G401 (cell line): ENCODE results near the gene MIPOL1. TPM values are rescaled to one million over a fixed set of nuclear protein-coding genes. Genes with fewer than 3 reads are reported as not detected.
"Not testable (repeated sequence)": the region's sequence is repeated elsewhere in the genome, so short reads cannot be mapped to it uniquely, and the experiment has no call there.

ENCODE experiments used
- DNase-seq: peaks from one replicate; pipeline ENCODE4 v3.0.0-alpha.2; 2015; ENCODE audit warnings: low spot score
- in situ Hi-C: cut with HindIII; loops from 2 replicates; pipeline ENCODE4 v1.10.0; 2016; ENCODE audit warnings: low sequenced_read_pairs, mixed read lengths
- total RNA-seq: library from RNA; depleted of rRNA; stranded (reverse); fragments of >200 nt; shearing (Covaris generic); gene quantifications from 2 replicates; pipeline ENCODE4 v1.2.3, GENCODE V29; 2014; rRNA removed

MIPOL1 gene, protein sequence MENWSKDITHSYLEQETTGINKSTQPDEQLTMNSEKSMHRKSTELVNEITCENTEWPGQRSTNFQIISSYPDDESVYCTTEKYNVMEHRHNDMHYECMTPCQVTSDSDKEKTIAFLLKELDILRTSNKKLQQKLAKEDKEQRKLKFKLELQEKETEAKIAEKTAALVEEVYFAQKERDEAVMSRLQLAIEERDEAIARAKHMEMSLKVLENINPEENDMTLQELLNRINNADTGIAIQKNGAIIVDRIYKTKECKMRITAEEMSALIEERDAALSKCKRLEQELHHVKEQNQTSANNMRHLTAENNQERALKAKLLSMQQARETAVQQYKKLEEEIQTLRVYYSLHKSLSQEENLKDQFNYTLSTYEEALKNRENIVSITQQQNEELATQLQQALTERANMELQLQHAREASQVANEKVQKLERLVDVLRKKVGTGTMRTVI
- total RNA-seq, result 8.4 and 13.2 TPM in 2 replicates

DNA sequence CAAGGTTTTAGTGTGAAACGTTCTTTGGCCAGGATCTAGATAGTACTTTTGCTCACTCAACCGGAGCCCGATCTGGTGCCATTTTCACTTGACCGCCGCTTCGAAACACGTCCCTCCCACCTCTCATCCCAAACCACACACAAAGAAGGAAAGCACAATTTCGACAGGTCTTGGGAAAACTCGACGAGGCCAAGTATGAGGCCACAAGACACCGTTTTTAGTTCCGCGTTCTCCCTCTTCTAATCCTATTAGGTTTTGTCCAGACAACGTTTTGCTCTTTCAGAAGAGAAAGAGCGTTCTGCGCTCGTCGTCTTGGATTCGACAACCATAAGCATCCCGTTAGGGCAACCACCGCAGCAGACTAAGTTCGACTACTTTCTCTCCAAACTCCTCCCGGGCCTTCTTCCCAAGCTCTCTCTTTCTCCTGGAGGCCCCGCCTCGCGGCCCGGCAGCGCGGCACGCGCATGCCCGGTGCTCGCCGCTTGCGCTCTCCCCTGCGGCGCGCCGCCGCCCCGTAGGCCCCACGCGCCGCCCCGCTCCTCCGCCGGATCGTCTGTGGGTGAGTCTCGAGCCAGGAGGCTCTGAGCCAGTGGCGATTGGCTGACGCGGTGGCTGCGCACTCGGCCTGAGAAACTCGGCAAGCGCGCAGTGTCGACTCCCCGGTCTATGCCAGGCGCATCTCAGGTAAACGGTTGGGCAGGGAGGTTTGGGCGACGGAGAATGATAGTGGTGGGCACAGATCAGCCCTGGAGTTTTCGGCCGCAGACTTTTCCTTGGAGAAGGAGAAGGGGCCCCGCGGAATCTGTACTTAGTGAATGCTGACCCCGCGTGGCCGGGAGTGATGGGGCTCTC lies at the start of gene MIPOL1:
TSS of gene MIPOL1 (plus strand) at position 517 of the 852 bp plus-strand sequence. CDS start 49,952 bp downstream, outside the sequence.
- in situ Hi-C loops, result no loop called here
- DNase-seq, result peak; percentile 53

DNA sequence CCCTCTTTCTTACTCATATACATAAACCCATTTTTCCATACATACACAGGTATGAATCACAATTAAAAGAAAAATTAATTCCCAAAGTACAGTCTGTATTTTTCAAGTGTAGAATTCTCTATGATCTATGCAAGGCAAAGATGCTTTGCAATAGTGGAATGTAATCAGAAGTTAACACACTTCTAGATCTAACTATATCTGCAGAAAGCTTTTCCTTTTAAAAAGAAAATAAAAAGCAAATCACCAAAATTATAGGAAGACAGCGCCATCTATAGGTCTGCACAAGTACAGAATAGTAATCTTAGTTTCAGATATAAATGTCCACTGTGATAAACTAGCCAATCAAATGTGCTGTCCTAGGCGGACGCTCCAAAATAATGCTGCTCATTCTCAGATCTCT lies 47.3 kb upstream of the MIPOL1 start:
- in situ Hi-C loops, result no loop called here

DNA sequence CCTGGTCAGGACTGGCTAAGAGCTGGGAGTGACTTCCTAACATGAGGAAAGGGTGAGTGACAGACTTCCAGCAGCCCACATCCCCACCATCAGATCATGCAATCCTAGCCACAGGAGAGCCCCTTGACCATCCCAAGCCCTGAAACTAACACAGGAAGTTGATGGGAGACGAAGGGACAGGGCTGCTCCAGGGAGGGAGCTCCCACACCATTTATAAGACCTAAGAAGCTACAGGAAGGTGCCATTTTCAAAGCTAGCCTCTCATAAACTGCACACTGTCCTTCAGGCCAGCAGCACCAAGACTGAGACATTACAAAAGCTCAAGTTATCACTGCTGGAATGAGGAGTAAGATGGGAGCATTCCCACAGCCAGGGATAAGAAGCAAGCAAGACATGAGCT lies 44.7 kb upstream of the MIPOL1 start:
- DNase-seq, result no peak
- in situ Hi-C loops, result no loop called here

More for the DNA sequence above, 47.3 kb upstream of the MIPOL1 start:
- peak; percentile 6 for DNase-seq

DNA sequence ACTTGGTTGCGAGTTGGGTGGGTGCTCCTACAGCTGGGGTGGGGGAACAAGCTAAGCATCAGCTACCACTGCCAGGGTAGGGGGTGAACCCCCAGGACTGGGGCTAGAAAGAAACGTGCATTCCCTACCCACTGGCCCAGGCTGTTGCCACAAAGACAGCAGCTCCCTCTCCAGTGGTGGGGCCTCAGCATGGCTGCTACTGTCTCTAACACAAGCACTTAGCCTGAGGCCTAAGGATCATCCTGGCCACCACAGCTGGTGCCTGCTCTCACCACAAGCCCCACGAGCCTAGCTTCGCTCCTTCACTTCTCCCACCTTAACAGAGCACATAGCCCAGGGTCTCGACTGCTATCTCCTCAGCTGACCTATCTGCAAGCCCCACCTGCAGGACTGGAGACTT lies 44.3 kb upstream of the MIPOL1 start:
- no peak for DNase-seq
- in situ Hi-C loops, result no loop called here

DNA sequence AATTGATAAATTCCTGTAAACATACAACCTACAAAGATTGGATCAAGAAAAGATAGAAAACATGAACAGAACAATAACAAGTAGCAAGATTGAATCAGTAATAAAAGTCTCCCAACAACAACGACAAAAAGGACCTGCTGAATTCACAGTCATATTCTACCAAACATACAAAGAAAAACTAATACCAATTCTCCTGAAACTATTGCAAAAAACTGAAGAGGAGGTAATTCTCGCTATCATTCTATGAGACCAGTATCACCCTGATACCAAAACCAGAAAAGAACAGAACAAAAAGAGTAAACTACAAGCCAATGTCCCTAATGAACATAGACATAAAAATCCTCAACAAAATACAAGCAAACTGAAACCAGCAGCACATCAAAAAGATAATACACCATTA lies 39.8 kb upstream of the MIPOL1 start:
- DNase-seq, result no peak
- in situ Hi-C loops, result no loop called here

DNA sequence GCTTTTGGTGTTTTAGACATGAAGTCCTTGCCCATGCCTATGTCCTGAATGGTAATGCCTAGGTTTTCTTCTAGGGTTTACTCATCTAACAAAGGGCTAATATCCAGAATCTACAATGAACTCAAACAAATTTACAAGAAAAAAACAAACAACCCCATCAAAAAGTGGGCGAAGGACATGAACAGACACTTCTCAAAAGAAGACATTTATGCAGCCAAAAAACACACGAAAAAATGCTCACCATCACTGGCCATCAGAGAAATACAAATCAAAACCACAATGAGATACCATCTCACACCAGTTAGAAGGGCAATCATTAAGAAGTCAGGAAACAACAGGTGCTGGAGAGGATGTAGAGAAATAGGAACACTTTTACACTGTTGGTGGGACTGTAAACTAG lies 35.4 kb upstream of the MIPOL1 start:
- DNase-seq, in situ Hi-C loops: not testable (repeated sequence)

DNA sequence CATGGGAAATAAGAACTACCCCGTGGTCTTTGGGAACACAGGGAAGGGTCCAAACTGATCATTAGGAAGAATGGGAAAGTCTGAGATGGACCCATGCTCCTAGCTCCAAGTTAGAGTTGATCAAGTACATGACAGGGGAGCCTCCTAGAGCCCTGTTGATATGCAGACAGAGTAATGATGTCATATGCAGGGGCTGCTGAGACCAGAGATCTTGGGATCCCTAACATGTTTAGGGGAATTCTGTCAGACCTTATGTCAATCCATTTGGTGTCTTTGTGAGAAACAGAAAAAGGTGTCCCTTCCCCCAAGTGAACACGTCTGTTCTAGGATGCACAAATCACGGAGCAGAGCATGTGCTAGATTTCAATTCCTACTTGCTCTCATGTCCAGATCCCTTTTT lies 31.9 kb upstream of the MIPOL1 start:
- in situ Hi-C loops, result no loop called here
- no peak for DNase-seq

DNA sequence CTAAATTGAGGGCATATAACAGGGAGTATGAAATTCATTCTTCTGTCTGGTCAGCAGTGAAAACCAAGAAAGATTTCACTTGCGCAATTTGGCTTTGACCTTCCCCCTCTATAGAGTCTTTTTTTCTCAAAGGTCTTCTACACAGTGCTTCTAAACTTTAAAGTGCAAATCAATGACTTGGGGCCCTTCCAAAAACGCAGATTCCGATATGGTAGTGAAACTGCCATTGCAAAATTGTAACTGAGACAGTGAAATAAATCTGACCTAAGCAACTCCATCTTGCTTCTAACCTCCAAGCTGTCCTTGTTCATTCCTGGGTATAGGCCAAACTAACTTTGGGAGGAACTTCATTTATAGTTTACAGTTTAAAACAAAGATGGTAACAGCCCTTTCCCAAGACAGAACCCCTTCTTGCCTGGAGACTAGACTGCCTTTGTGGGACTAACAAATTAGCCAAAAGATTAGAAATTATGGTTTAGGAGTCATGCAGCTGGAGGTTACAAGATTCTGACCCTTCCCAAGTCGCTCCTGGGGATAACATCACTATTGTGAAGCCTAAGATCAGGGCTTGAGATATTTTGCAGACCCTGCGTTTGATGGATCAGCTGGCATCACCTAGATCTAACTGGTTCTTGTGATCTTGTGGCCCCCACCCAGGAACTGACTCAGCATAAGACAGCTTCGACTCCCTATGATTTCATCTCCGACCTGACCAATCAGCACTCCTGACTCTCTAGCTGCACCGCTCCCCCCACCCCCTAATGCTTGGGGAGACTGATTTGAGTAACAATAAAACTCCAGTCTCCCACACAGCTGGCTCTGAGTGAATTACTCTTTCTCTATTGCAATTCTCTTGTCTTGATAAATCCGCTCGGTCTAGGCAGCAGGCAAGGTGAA lies 30.3 kb upstream of the MIPOL1 start:
- no peak for DNase-seq
- in situ Hi-C loops, result no loop called here

DNA sequence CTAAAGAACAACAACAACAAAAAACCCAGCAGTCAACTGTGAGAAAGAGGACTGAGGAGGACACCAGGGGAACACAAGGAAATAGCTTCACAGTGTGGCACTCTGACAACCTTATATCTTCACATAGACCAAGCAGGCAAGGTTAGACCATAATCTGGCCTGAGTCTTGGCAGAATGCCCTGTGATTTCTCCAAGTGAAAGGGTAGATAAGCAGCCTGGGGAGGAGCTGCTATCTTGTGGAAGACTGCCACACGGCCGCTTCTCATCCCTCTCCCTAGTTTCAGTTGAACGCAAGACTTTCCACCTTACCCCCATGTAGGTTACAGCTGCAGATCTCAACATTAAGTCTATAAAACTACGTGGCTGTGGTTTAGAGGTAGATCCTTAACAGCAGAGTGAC lies 29.0 kb upstream of the MIPOL1 start:
- no peak for DNase-seq
- in situ Hi-C loops, result no loop called here

DNA sequence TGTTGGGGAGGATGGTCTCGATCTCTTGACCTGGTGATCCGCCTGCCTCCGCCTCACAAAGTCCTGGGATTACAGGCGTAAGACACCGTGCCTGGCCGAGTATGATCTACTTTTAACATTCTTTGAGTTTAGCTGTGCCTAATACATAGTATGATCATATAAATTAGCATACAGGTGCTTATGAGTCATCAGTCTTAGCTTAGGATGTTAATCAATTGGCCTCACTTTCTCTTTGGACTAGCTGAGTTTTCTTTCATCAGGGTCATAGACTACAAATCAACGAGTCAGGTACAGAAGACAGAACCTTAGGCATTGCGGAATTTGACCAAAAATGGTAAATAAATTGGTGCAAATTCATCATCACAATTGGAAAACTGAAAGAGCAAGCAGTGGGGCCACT lies 27.5 kb upstream of the MIPOL1 start:
- in situ Hi-C loops, result no loop called here
- no peak for DNase-seq

DNA sequence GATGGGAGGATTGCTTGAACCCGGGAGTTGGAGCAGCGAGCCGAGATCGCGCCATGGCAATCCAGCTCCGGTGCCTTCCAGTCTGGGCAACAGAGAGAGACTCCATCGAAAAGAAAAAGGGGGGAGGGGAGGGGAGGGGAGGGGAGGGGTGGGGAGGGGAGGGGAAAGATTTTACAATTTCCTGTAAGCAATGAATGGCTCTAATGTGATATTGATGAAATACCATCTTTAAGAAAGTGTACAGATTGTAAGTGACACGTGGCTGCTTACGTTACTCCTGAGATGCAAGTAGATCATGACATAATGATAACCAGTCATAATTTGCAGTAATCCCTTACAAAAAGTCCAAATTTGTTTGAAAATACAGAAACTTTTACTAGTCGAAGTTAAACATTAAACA lies 26.7 kb upstream of the MIPOL1 start:
- no peak for DNase-seq
- in situ Hi-C loops, result no loop called here

DNA sequence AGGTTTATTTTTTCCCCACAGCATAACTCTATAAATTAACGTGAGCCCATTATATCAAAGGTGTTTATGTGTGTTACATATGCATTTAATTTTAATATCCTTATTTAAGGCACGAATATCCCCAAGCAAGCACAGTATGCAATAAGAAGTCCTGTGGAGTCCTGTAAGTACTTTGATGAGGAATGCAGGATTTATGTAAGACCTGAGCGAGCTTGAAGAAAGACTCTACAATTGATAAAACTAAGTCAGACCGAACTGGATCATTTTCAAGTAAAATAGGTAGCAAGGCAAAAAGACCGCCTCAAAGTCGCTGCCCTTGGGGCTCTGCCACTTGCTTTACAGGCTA lies 26.1 kb upstream of the MIPOL1 start:
- in situ Hi-C loops, result no loop called here

DNA sequence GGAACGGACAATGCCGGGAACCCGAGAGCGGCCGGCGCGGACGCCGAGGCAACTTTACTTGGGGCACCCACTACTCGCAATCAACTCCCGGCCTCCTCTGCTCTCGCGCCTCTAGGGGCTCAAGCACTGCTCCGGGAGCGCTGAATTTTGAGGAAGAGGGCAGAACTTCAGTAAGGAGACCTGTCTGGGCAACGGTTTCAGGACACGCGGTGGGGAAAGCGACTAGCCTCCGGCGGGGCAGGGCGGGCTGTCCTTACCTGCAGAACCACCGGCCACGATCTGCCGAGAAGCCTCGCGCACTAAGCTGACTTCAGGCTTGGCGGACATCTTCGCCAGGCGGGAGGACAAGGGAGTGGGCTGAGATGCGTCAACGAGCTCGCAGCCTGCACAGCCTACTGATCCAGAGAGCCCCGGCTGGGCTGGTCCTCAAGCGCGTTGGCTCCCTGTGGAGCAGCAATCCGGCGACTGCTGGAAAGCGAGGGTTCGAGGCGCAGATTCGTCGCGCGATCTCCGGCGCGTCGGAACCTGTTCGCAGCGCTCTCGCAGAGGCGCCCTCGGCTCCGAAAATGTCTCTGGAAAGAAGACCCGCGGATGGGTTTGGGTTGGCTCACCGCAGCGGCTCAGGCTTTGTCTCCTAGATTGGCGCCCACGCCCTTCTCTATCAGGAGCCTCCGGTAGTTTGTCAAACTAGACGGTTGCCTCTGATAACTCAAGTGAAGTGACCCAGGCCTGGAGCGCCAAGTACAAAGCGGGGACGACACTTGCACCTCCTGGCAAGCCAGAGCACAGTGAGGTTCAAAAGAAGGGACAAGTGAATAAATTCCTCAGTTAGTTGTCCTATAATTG lies 25.5 kb upstream of the MIPOL1 start, which contains the start of gene SLC25A21:
TSS of gene SLC25A21 (minus strand) at position 583 of the 846 bp plus-strand sequence.
- in situ Hi-C loops, result no loop called here
- DNase-seq, result peak; percentile 58

More for the DNA sequence above, 26.1 kb upstream of the MIPOL1 start:
- DNase-seq, result no peak

DNA sequence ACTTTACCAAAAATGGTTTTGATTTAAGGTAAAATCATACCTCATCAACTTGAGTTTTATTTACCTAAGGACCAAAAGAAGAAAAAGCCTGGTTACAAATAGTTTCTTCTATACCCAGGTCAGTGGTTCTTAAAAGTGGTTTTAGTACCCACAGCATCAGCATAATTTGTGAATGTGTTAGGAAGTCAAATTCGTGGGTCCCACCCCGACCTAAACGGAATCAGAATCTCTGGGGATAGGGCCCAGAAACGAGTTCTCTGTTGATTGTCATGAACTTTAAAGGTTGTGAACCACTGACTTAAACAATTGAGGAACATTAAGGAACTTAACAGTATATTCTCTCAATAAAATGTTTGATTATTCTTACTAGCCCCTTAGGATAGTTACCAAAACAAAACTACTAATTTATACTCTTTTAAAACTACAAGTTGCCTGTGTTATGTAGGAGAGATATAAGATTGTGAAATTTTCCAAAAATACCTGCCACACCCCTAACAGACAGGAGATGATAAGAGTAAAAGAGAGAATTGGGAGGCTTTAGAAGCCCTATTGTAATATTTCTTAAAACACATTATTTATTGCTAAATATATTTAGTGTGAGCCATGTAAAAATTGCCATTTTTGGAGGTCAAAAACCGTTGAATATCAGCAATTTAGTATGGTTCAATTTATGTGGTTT lies 24.7 kb upstream of the MIPOL1 start:
- in situ Hi-C loops, result no loop called here
- DNase-seq, result no peak

DNA sequence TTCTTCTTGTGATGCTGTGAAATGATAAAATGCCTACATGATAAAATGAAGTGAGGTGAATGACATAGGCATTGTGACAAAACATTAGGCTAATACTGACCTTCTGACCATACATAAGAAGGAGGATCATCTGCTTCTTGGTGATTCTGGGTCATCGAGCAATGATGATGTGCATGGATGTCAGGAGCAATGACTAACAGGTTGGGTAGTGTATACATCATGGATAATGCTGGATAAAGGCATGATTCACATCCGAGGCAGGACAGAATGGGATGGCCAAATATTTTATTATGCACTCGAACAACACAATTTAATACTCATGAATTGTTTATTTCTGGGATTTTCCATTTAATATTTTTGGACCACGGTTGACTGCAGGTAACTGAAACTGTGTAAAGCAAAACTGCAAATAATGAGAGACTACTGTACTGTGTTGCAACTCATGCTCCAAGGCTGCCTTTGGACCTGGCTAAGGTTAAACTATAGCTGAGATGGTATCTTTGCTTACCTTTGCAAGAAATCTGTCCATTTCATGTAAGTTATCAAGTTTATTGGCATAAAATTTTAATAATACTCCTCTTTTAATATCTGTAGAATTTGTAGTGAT lies 17.7 kb upstream of the MIPOL1 start:
- no peak for DNase-seq
- in situ Hi-C loops, result no loop called here

DNA sequence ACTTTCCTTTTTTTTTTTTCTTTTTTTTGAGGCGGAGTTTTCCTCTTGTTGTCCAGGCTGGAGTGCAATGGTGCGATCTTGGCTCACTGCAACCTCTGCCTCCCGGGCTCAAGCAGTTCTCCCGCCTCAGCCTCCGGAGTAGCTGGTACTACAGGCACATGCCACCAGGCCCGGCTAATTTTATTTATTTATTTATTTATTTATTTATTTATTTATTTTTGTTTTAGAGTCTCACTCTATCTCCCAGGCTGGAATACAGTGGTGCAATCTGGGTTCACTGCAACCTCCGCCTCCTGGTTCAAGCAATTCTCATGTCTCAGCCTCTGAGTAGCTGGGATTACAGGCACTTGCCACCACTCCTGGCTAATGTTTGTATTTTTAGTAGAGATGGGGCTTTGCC lies 16.9 kb upstream of the MIPOL1 start:
- DNase-seq, in situ Hi-C loops: not testable (repeated sequence)

DNA sequence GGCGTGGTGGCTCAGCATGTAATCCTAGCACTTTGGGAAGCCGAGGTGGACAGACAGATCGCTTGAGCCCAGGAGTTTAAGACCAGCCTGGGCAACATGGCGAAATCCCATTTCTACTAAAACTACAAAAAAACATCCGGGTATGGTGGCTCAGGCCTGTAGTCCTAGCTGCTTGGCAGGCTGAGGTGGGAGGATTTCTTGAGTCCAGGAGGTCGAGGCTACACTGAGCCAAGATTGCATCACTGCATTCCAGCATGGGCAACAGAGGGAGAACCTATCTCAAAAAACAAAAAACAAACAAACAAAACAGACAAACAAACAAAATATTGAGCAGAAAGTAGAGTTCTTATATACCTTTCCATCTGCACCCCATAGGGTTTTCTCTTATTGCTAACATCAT lies 16.3 kb upstream of the MIPOL1 start:
- in situ Hi-C loops, result no loop called here
- no peak for DNase-seq
